Left renal cortex interstitium (tissue), 4 donors: Measurements from ENCODE around the gene GPR61. TPM values are rescaled to one million over a fixed set of nuclear protein-coding genes. Genes with fewer than 3 reads are reported as not detected.

ENCODE experiments used
- DNase-seq, 4 donors: peaks; one replicate each; pipeline ENCODE4 v3.0.0-alpha.2; 2013; ENCODE audit warnings: low read depth in 4 of 4, low spot score in 2 of 4, missing footprints in 1 of 4
- polyA plus RNA-seq, 4 donors: library from polyadenylated mRNA; unstranded; fragments of 120-200 nt; gene quantifications; one replicate each; pipeline ENCODE4 v1.2.1, GENCODE V29; 2013; ENCODE audit not compliant: insufficient read length in 4 of 4

GPR61 gene
- polyA plus RNA-seq, 4 donors, result 0.58 to 1.0 (median 0.81) TPM

DNA sequence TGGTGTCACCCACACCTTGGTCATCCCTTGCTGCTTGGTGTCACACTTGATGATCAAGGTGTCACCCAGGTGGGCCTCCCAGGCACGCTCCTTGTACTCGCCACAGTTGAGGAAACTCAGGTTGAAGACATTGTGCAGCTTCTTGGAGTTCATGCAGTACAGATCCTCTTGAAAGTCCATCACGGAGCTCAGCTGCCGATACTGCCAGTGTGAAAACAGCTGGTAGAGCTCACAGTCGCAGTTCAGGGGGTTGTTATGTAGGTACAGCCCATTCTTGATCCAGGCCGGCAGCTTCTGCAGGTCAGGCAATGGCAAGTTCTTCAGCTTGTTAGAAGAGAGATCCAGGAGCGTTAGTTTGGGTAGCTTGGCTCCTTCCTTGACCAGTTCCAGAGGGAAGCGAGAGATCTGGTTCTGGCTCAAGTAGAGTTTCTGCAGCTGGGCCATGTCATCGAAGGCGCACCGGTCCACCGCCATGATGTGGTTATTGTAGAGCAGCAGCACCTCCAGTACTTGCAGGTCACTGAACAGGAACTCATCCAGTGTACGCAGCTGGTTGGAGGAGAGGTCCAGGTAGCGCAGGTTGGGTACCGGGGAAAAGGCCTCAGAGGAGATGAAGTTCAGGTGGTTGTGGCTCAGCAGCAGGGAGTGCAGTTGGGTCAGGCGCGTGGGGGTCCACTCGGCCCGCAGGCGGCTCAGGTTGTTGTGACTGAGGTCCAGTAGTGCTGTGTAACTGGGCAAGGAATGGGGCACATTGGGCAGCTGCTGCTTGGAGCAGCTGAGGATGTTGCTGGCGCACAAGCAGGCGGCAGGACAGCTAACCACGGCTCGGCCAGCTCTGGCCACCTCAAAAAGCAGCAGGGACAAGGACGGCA, 31.4 kb upstream of the GPR61 start:
- DNase-seq, result no peak

DNA sequence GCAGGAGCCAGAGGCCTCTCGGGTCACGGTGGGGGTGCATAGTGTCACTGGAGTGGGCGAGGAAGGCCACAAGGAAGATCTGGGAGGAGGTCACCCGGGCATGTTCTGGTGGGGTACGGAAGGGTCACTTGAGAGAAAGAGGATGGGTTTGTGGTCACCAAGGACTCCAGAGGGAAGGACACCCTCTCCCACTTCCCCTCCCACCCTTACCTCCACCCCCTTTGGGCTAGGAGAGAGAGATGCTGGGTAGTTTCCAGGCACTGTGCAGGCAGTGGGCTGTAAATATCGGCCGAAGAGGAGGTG, 30.8 kb upstream of the GPR61 start:
- DNase-seq, result no peak

GRCh38 chr1:109509176-109510134, 30.2 kb upstream of the GPR61 start, which contains the start of gene AMIGO1:
Gene AMIGO1 (minus strand): TSS chr1:109509727. CDS start chr1:109508912, 815 bp downstream.
- no peak for DNase-seq

DNA sequence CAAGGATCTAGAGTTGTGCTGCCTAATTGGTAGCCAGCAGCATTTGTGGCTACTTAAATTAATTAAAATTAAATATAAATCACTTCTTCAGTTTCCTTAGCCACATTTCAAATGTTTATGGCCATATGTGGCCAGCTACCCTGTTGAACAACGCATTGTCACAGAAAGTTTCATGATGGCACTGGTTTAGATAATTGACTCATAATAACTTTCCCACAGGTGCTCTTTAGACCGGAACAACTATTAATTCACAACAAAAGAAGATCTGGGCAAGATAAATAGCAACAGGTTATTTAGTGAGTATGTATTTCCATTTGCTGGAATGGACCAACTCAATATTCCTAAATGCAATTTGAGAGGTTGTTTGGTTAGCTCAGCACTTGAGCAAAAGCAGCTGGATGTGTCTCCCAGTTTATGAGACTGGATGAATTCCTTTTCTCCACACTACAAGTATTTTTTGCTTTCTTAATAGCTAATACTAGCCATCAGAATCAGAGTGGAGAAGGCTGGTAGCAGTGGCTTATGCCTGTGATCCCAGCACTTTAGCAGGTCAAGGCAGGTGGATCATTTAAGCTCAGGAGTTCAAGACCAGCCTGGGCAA, 26.5 kb upstream of the GPR61 start:
- DNase-seq, result no peak

DNA sequence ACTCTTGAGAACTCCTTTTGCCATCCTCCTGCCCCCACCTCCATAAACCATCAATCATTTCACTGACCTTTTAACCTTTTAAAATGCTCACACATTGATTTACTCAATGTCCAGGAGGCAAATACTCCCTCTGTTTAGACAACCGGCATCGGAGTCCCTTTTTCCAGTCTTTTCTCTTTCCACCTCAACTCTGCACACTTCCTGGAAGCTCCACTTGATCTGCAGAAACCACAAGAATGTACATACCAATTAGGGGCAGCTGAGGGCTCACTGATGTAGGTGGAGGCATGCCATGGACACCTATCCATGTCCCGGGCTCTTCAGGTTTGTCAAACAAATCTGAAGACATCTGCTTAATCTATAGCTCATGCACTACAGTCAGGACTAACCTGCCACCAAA, 24.8 kb upstream of the GPR61 start:
- DNase-seq, result no peak

DNA sequence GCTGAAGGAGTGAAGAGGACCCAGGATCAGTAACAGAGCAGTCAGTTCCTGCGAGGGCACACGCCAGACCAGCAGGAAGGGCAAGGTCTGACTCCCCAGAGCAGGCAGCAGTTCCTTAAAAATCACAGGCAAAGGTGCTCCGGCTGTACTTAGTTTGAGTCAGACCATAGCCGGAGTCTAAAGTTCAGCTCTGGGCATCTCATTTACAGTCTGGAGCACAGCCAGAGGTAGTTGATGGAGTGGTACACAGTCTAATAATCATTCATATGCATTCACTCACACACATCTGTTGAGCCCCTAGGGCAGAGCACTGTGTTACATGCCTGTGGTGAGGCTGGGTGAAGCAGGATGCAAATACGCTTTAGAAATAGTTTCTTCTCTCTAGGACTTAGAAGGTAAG, 22.8 kb upstream of the GPR61 start:
- no peak for DNase-seq

- no peak for DNase-seq
Observed at GRCh38 chr1:109517337-109517736, 22.3 kb upstream of the GPR61 start.

- no peak for DNase-seq
Observed at GRCh38 chr1:109521002-109521951, 18.4 kb upstream of the GPR61 start.

- no peak for DNase-seq
Observed at GRCh38 chr1:109522026-109522425, 17.6 kb upstream of the GPR61 start.

GRCh38 chr1:109523706-109524105, 16.0 kb upstream of the GPR61 start:
- DNase-seq, result no peak

GRCh38 chr1:109527098-109527811, 12.4 kb upstream of the GPR61 start:
- no peak for DNase-seq

DNA sequence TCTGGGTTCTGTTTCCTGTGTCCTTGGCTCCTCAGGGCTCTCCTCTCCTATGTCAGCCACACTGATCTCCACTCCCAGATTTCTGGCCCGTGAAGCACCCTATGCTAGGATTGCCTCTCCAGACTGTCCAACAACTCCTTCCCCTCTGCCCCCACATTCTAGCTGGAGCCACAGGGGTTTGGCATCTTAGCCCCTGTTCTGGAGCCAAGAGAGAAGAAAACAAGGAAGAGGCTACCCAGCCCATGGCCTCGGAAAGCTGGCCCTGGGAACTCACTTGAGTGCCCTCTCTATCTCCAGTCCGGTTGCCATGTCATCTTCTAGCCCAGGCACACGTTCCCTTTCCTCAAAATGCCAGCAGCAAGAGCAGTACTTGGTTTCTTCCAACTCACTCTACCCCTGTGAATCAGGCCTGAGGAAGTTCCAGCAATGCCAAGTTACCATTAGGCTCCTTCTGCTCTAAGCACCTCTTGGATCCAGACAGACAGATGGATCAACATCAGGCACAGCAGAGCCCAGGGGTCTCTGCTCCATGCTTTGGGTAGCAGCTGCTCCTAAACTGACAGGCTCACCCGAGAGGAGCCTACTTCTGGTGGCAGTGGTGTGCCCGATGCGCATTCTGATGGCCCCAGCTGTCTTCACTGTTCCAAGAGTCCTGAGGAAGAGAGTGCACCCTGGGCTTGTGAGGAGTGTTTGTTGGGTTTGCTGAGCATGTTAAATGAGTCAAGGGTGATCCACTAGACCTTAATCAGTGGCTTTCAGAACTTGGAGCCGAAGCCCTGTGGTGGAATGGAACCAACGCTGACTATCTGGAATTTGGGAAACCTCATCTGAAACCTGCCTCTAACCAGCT, 11.6 kb upstream of the GPR61 start:
- no peak for DNase-seq

DNA sequence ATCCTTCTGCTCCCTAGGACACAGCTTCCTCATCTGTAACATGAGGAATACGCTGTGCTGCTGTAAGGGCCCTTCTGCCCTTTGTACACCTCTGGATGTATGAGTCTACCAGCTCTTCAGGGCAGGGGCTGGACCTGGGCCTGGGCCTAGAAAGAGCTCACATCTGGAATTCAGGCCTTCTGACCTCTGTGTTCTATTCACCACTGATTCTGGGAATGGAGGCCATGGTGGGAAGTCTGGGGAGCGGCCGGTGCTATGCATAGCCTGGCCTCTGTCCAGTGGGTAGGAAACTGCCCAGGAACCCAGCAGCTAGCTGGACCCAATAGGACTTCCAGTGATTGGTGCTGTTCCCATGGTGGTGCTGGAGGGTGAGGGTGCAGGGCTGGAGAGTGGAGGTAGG, 11.0 kb upstream of the GPR61 start:
- no peak for DNase-seq

GRCh38 chr1:109529881-109530456, 9.7 kb upstream of the GPR61 start:
- no peak for DNase-seq

GRCh38 chr1:109530457-109531087, 9.1 kb upstream of the GPR61 start:
- DNase-seq, result no peak

- DNase-seq, result no peak
Observed at GRCh38 chr1:109531380-109531779, 8.3 kb upstream of the GPR61 start.

- no peak for DNase-seq
Observed at GRCh38 chr1:109531826-109532364, 7.8 kb upstream of the GPR61 start.
